HG03571 (cell line): ENCODE measurements around the gene KLK12.

Experiments used
- ATAC-seq: cut with Tn5 transposase; IDR thresholded peaks from one replicate; pipeline ENCODE4 v1.9.1; 2021; ENCODE audit not compliant: unreplicated experiment

Gene KLK12

DNA sequence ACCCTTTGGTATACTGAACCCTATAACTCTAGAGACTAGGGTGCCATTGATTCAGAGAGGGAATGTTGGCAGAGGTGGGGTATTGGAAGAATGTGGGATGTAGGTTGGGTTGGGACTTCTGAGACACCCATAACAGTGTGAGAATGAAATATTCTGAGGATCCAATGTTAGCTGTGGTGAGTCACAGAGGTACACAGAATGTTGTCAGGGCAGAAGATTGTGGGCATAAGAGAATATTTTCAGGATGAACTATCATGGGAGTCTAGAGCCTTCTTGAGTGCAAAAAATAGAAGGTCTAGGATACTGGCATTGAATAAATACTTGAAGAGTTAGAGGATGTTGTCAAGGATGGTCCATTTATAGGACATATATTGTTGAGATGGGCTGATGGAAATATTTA is 21.1 kb upstream of the KLK12 start:
- ATAC-seq = no peak

DNA sequence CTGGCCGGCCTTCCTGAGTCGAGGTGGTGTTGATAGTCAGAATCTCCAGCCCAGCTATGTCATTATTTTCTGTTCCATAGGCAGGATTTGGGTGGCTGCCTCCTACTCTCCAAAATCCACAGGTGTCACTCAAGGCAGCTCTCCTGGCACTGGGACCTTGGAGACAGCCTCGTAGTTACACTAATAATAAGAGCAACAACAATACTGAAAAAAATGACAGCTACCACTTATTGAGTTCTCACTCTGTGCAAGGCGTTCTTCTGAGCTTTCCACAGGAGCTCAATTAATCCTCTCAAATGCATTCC is 12.2 kb upstream of the KLK12 start:
- no peak for ATAC-seq

DNA sequence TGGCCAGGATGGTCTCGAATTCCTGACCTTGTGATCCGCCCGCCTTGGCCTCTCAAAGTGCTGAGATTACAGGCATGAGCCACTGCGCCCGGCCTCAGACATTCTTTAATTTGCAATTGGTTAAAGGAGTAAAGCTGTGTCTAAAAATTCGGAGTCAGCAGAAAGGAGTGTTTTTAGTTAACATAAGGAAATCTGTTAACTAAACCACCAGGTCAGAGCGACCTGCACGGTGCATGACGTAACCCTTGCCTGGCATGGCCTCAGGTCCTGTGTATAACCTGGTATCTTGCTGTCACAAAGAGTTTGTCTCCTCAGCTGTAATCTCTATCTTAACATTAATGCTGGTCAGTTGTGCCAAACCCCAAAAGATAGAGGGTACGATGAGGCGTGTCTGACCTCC is 9.5 kb upstream of the KLK12 start:
- ATAC-seq = no peak

- no peak for ATAC-seq
These were observed 8.7 kb upstream of the KLK12 start for GRCh38 chr19:51043497-51043896.

GRCh38 chr19:51040151-51040550 is 5.3 kb upstream of the KLK12 start:
- ATAC-seq = no peak

GRCh38 chr19:51036519-51036918 is 1.7 kb upstream of the KLK12 start:
- ATAC-seq = no peak

- ATAC-seq = no peak
These were observed 2.9 kb downstream of the KLK12 start for GRCh38 chr19:51031880-51032225.

- no peak for ATAC-seq
These were observed 3.5 kb downstream of the KLK12 start for GRCh38 chr19:51031220-51031879.

GRCh38 chr19:51030631-51031030 is 4.2 kb downstream of the KLK12 start:
- no peak for ATAC-seq

DNA sequence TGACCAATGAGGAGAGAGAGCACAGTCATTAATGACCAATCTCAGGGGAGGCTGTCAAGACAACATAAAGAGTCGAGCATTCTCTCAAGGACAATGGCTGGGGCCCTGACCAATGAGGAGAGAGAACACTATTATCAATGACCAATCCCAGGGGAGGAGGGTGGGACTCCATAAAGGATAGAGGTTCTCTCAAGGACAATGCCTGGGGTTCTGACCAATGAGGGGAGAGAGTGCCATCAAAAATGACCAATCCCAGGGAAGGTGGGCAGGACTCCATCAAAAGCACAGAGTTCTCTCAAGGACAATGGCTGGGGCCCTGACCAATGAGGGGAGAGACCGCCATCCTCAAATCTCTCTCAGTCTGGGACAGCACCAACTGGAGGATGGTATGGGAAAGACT is 5.1 kb downstream of the KLK12 start:
- ATAC-seq = no peak

- ATAC-seq = no peak
These were observed 6.9 kb downstream of the KLK12 start for GRCh38 chr19:51027873-51028272.

DNA sequence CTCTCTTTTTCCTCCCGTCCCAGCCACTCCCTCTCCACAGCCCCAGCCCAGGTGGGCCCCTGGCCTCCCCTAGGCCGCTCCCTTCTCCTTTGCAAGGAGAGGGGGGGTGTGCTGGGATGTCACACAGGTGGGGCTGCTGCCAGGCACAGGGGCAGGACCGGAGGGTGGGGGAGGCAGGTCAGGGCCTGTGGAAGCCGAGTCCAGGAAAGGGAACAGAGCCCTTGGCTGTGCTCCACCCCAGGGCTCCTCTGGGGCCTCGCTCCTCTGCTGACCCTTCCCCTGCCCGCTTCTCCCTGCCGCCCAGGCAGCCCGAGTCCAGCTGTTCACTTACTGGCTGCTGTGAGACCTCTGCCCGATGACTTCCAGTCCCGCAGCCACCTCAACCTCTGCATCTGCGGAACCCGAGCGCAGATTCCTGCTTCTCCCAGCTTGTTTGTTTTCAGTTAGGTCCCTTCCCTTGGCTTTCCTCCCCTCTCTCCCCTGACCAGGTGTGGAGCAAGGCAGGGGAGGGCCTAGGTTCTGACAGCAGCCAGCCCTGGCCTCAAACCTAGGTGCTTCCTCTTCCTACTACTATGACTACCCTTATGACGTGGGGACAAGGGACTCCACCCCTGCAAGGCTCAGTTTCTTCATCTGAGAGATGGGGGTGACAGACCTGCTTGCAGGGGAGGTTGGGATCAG is 7.5 kb downstream of the KLK12 start:
- no peak for ATAC-seq

DNA sequence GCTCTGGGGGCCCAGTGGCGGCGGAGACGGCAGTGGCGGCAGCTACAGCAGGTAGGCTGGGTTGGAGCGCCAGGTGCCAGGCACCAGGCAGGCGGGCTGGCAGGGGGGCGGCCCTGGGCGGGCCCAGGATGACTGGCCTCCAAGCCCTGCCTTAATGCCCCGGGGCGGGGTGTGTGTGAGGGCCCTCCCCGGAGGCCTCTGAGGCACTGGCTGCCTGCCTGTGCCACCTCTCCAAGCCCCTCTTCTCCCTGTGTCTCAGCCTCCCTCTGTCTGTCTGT is 8.3 kb downstream of the KLK12 start, which contains the start of gene KLK11:
Gene KLK11, minus strand, starts transcription at position 63 of the 278 bp plus-strand sequence. CDS start 985 bp downstream, outside the sequence.
- no peak for ATAC-seq

- no peak for ATAC-seq
These were observed 8.8 kb downstream of the KLK12 start for GRCh38 chr19:51025809-51026553.

- ATAC-seq = no peak
These were observed 9.4 kb downstream of the KLK12 start for GRCh38 chr19:51025401-51025800.

GRCh38 chr19:51024924-51025323 is 9.9 kb downstream of the KLK12 start:
- ATAC-seq = no peak

DNA sequence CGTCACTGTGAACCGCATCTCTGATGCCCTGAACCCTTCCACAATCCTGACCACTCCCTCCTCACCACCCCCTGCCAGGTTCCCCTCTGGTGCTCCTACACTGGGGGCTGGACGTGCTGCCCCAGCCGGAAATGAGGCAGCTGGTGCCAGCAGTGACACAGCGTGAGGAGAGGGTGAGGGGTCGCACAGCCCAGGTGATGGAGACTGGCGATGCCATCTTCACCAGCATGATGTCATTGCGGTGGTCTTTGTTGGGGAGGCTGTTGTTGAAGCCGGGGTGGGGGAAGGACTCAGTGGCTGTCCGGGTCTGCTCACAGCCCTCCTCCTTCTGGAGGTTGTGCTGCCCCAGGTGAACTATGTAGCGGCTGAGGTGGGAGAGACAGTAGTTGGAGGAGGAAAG is 10.9 kb downstream of the KLK12 start:
- ATAC-seq = no peak

DNA sequence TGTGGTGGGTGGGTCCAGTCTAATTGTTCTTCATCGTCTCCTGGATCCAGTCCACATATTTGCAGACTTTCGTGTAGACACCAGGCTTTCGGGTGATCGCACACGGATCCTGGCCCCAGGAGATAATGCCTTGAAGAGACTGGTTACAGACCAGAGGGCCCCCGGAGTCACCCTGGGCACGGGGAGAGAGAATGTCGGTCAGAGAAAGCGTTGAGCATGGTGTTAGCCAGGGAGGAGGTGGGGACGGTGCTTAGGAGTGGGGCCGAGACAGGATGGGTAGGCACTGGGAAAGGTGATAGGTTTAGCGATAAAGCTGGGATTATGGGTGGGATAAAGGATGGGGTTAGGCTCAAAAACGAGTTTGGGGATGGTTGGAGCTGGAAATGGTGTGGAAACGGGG is 12.3 kb downstream of the KLK12 start:
- ATAC-seq = no peak

DNA sequence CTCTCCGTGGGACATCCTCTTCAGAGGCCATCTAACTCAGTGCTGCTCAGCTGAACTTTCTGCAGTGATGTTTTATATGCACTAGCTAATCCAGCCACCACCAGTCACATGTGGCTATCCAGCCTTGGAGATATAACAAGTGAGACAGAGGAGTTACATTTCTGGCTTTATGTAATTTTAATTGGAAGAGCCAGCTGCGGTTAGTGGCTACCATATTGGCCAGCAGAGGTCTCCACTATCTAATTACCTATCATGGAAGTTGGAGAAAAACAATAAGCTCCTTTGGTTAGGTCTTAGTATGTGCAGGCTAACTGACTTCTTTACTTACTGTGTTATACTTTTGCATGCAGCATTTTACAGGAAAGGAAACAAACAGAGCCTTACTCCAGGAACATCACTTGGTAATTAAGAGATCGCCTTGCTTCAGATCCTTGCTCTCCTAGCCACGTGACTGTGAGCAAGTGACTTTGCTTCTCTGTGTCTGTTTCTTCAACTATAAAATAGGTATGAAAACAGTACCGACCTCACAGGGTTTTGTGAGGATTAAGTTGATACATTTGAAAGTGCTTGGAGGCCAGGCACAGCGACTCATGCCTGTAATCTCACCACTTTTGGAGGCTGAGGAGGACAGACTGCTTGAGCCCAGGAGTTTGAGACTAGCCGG is 13.7 kb downstream of the KLK12 start:
- no peak for ATAC-seq

DNA sequence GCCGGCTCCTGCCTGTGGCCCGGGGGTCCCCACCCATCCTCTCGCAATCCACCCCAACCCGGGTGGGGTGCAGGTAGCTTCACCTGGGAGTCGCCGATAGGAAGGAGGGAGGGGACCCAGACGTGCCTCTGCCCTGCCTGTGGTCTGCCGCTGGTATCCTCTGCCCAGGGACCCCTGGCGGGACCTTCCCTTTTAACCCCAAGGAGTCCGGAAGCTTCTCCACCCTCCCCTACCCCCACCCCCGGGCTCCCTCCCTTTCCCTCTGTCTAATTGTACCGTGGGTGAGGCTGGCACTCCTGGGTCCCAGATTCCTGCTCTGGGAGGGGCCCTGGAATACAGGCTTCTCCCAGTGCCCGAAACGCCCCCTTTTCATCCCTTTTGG is 15.3 kb downstream of the KLK12 start, which contains the start of gene KLK10:
Gene KLK10, minus strand, starts transcription at position 166 of the 382 bp plus-strand sequence. CDS start 579 bp downstream, outside the sequence.
- no peak for ATAC-seq

GRCh38 chr19:51018745-51019543 is 15.9 kb downstream of the KLK12 start:
- ATAC-seq = no peak
